DND-41 (cell line): ENCODE measurements around the gene RBMS1.

ENCODE experiments used
- ATAC-seq: fragments of 200-7000 bp; cut with Tn5 transposase; 3 replicates; pipeline ENCODE4 v1.9.1; 2021; ENCODE audit warnings: low read depth; ENCODE audit not compliant: insufficient read depth
- DNase-seq: peaks from one replicate; pipeline ENCODE4 v3.0.0-alpha.2; 2020
- H2AFZ ChIP-seq: 2 replicates; pipeline ENCODE4 v1.6.0; 2012; ENCODE audit warnings: low read depth, low read length
- H3K27ac ChIP-seq: 2 replicates; pipeline ENCODE4 v1.5.1; 2012; ENCODE audit warnings: low read length, inconsistent platforms
- H3K27me3 ChIP-seq: fragments of 200-600 bp; sonication (generic); 2 replicates; pipeline ENCODE4 v1.6.0; 2012; ENCODE audit warnings: low read length, mild to moderate bottlenecking, inconsistent platforms; ENCODE audit not compliant: insufficient read depth, poor library complexity
- H3K36me3 ChIP-seq: 2 replicates; pipeline ENCODE4 v1.5.1; 2012; ENCODE audit warnings: low read length, inconsistent platforms; ENCODE audit not compliant: insufficient read depth
- H3K4me1 ChIP-seq: 2 replicates; pipeline ENCODE4 v1.5.1; 2012; ENCODE audit warnings: mild to moderate bottlenecking, low read length; ENCODE audit not compliant: insufficient read depth
- H3K4me2 ChIP-seq: 2 replicates; pipeline ENCODE4 v1.6.0; 2012; ENCODE audit warnings: mild to moderate bottlenecking, moderate library complexity, low read length, inconsistent platforms; ENCODE audit not compliant: insufficient read depth
- H3K4me3 ChIP-seq, 2 experiments: fragments of 200-600 bp in 1 of 2; shearing (Covaris generic) in 1 of 2; 2 replicates each; pipeline ENCODE4 v1.5.1; 2012 to 2016; ENCODE audit warnings: inconsistent platforms in 2 of 2, low read length in 2 of 2, mild to moderate bottlenecking in 2 of 2, low read depth in 1 of 2, moderate library complexity in 1 of 2
- H3K79me2 ChIP-seq: 2 replicates; pipeline ENCODE4 v1.6.0; 2012; ENCODE audit warnings: low read length, inconsistent platforms; ENCODE audit not compliant: insufficient read depth
- H3K9ac ChIP-seq: 2 replicates; pipeline ENCODE4 v1.6.0; 2012; ENCODE audit warnings: low read depth, mild to moderate bottlenecking, inconsistent platforms, low read length, moderate library complexity
- H3K9me3 ChIP-seq: 2 replicates; pipeline ENCODE4 v1.5.1; 2012; ENCODE audit warnings: low read length, moderate library complexity, mild to moderate bottlenecking, inconsistent platforms; ENCODE audit not compliant: insufficient read depth, severe bottlenecking
- H4K20me1 ChIP-seq: 2 replicates; pipeline ENCODE4 v1.6.0; 2012; ENCODE audit warnings: low read length; ENCODE audit not compliant: insufficient read depth
- EZH2 ChIP-seq: IDR thresholded peaks from 3 replicates; pipeline ENCODE4 v1.6.1; 2012; ENCODE audit warnings: borderline replicate concordance, low read depth, mild to moderate bottlenecking, moderate library complexity, low read length, inconsistent platforms; ENCODE audit not compliant: severe bottlenecking
- TF ChIP-seq, protein P1 (sequence below): IDR thresholded peaks from 2 replicates; pipeline ENCODE4 v1.5.1; 2012; ENCODE audit warnings: borderline replicate concordance, low read length, moderate library complexity, mild to moderate bottlenecking; ENCODE audit not compliant: poor library complexity, severe bottlenecking; ENCODE audit errors: extremely low read depth

Gene RBMS1

GRCh38 chr2:160360089-160360757 lies 133.4 kb downstream of the RBMS1 start:
- ATAC-seq (no peak), DNase-seq (no peak)
- Histone ChIP-seq H2AFZ (no peak overlapping the region), H3K9ac (no peak overlapping the region), H3K4me1 (no peaks in the 10 kb centered on the region), H3K27ac (no peak overlapping the region), H3K4me2 (no peak overlapping the region), H3K27me3 (no peaks in the 10 kb centered on the region), H3K4me3 (no peak overlapping the region), H3K9me3 (no peaks in the 10 kb centered on the region), H3K36me3 (peaks cover 19% of the 10 kb centered on the region; the same call in 1 of the 2 replicates), H4K20me1 (no peaks in the 10 kb centered on the region), H3K79me2 (peaks cover 9% of the 10 kb centered on the region; the same call in 1 of the 2 replicates)
- TF ChIP-seq, protein P1, sequence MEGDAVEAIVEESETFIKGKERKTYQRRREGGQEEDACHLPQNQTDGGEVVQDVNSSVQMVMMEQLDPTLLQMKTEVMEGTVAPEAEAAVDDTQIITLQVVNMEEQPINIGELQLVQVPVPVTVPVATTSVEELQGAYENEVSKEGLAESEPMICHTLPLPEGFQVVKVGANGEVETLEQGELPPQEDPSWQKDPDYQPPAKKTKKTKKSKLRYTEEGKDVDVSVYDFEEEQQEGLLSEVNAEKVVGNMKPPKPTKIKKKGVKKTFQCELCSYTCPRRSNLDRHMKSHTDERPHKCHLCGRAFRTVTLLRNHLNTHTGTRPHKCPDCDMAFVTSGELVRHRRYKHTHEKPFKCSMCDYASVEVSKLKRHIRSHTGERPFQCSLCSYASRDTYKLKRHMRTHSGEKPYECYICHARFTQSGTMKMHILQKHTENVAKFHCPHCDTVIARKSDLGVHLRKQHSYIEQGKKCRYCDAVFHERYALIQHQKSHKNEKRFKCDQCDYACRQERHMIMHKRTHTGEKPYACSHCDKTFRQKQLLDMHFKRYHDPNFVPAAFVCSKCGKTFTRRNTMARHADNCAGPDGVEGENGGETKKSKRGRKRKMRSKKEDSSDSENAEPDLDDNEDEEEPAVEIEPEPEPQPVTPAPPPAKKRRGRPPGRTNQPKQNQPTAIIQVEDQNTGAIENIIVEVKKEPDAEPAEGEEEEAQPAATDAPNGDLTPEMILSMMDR = no peak
- no peak for TF ChIP-seq EZH2

GRCh38 chr2:160358046-160358445 lies 135.6 kb downstream of the RBMS1 start:
- Histone ChIP-seq H2AFZ (no peak overlapping the region), H4K20me1 (no peaks in the 10 kb centered on the region), H3K9ac (no peak overlapping the region), H3K4me3 (no peak overlapping the region), H3K79me2 (peaks cover 11% of the 10 kb centered on the region; the same call in 1 of the 2 replicates), H3K36me3 (peaks cover 14% of the 10 kb centered on the region; the same call in 1 of the 2 replicates), H3K27ac (no peak overlapping the region), H3K4me1 (no peaks in the 10 kb centered on the region), H3K4me2 (no peak overlapping the region), H3K27me3 (no peaks in the 10 kb centered on the region), H3K9me3 (no peaks in the 10 kb centered on the region)
- TF ChIP-seq, protein P1 = no peak
- TF ChIP-seq EZH2 = no peak
- ATAC-seq (no peak), DNase-seq (no peak)

GRCh38 chr2:160356485-160356884 lies 137.1 kb downstream of the RBMS1 start:
- Histone ChIP-seq H3K4me3 (no peak overlapping the region), H3K4me2 (no peak overlapping the region), H3K9me3 (no peaks in the 10 kb centered on the region), H3K9ac (no peak overlapping the region), H3K27me3 (no peaks in the 10 kb centered on the region), H3K79me2 (peaks cover 14% of the 10 kb centered on the region), H3K36me3 (peaks cover 8% of the 10 kb centered on the region; the same call in 1 of the 2 replicates), H4K20me1 (no peaks in the 10 kb centered on the region), H3K4me1 (no peaks in the 10 kb centered on the region), H2AFZ (no peak overlapping the region), H3K27ac (no peak overlapping the region)
- TF ChIP-seq EZH2 = no peak
- TF ChIP-seq, protein P1 = no peak
- ATAC-seq (no peak), DNase-seq (no peak)

DNA sequence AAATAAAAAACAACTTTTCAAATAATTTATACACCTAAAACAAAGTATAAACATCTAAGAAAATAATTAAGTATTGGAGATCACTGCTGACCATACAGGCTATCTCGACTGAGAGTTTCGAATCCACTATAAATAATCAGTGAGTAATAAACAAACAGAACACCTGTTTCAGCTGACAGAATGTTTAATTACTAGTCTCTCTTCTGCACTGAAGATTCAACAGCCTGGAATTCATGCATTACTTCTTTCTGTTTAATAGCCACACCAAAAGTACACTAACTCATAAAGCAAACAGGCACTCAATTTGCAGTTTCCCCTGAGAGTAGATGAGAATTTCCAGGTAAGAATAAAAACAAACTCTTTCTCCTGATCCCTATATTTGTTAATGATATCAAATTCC lies 138.5 kb downstream of the RBMS1 start:
- no peaks in the 10 kb centered on the region for H3K27me3 ChIP-seq
- H3K9ac ChIP-seq = no peak overlapping the region
- H3K4me3 ChIP-seq = no peak overlapping the region
- H3K4me1 ChIP-seq = no peaks in the 10 kb centered on the region
- H3K79me2 ChIP-seq = peaks cover 14% of the 10 kb centered on the region
- no peak for TF ChIP-seq EZH2
- TF ChIP-seq, protein P1 = no peak
- H2AFZ ChIP-seq = no peak overlapping the region
- no peaks in the 10 kb centered on the region for H3K9me3 ChIP-seq
- no peak overlapping the region for H3K27ac ChIP-seq
- no peak for DNase-seq
- H3K36me3 ChIP-seq = peaks cover 8% of the 10 kb centered on the region; the same call in 1 of the 2 replicates
- H3K4me2 ChIP-seq = no peak overlapping the region
- no peaks in the 10 kb centered on the region for H4K20me1 ChIP-seq
- ATAC-seq = no peak
